GM12874 (cell line): ENCODE results near the gene PSME3IP1.

ENCODE experiments used
- TF ChIP-seq, protein P1 (sequence below): IDR thresholded peaks from 2 replicates; pipeline ENCODE4 v1.5.1; 2011; ENCODE audit warnings: low read depth, mild to moderate bottlenecking, control low read depth, low read length, moderate library complexity; ENCODE audit not compliant: insufficient read depth

Gene PSME3IP1

DNA sequence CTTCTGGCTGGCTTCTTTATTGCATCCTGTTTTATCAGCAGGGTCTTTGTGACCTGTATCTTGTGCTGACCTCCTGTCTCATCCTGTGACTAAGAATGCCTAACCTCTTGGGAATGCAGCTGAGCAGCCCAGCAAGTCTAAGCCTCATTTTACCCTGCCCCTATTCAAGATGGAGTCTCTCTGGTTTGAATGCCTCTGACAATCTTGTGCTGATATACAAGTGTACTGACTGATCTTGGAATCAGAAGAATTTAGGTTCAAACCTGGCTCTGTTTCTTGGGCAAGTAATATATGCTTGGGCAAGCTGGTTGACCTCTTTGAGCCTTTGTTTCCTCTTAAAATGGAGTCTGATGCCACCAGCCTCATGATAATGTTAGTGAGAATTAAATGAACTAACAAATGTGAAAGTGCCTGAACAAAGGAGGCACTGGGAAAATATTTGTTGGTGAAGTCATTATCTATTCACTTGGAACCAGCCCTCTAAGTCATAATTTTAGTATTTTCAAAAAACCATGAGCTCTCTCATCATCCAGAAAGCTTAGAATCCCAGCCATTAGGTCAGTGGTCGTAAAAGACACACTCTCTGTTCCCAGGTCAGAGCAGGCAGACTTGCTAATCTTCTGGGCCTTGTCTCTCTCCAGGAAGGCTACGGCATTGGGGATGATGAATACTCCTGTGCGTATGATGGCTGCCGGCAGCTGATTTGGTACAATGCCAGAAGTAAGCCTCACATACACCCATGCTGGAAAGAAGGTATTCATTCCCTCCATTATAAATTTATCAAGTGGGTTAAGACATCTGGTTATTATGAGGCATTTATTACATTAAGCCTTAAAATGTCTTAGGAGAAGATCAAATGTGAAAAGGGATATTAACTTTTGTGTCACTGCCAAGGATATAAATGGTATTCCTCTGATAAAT lies 41.1 kb upstream of the PSME3IP1 start:
- TF ChIP-seq, protein P1, sequence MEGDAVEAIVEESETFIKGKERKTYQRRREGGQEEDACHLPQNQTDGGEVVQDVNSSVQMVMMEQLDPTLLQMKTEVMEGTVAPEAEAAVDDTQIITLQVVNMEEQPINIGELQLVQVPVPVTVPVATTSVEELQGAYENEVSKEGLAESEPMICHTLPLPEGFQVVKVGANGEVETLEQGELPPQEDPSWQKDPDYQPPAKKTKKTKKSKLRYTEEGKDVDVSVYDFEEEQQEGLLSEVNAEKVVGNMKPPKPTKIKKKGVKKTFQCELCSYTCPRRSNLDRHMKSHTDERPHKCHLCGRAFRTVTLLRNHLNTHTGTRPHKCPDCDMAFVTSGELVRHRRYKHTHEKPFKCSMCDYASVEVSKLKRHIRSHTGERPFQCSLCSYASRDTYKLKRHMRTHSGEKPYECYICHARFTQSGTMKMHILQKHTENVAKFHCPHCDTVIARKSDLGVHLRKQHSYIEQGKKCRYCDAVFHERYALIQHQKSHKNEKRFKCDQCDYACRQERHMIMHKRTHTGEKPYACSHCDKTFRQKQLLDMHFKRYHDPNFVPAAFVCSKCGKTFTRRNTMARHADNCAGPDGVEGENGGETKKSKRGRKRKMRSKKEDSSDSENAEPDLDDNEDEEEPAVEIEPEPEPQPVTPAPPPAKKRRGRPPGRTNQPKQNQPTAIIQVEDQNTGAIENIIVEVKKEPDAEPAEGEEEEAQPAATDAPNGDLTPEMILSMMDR: no peak

DNA sequence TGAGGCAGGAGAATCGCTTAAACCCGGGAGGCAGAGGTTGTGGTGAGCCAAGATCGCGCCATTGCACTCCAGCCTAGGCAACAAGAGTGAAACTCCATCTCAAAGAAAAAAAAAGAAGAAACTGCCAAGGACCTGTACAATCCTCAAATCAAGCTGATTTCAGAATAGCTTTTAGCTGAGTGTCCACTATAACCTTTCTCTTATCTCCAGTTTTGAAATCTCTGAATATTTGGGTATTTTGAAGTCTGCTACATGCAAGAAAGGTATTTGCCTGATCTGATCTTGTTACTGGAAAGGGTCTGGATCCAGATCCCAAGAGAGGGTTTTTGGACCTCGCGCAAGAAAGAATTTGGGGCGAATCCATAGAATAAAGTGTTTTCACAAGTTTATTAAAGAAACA lies 40.1 kb upstream of the PSME3IP1 start:
- TF ChIP-seq, protein P1: no peak

- TF ChIP-seq, protein P1: no peak
These were observed 39.0 kb upstream of the PSME3IP1 start for GRCh38 chr16:57224651-57225335.

DNA sequence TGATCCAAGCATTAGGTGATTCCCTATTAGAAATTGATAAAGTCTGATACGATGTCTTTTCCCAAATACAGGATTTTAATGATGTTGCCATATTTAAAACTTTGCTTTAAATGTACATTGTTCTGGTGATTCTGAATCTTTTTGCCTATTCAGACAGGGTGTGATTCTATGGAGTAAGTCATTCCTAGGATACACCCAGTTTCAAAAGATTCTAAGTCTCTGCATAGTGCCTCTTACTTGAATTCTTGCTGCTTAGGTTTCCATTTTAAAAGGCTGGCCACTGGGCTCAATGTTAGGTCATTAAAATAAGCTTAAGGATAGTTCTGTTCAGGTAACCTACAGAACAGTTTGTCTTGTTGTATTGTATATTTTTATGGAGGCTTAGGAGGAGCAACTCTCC lies 37.2 kb upstream of the PSME3IP1 start:
- TF ChIP-seq, protein P1: no peak

GRCh38 chr16:57216968-57217367 lies 31.1 kb upstream of the PSME3IP1 start:
- TF ChIP-seq, protein P1: no peak

DNA sequence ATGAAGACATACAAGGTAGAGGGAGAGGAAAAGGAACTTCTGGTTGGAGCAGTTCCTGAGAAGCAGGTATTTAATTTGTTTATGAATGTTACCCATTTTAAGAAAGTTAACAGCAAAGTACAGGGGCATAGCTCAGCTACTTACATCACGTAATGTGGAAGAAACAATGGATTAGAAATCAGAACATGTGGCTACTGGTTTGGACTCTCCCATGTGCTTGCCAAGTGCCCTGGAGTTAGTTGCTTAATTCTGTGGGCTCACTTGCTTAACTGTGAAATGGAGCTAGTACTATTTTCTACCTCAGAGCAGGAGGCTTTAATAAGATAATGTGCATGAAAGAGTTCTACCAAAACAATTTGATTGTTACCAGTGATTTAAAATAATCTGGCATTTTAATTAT lies 27.6 kb upstream of the PSME3IP1 start:
- TF ChIP-seq, protein P1: no peak

GRCh38 chr16:57209780-57210179 lies 23.9 kb upstream of the PSME3IP1 start:
- TF ChIP-seq, protein P1: no peak
